Measurements from ENCODE around the gene ACBD3. TPM values are rescaled to one million over a fixed set of nuclear protein-coding genes. Genes with fewer than 3 reads are reported as not detected.

The ACBD3 gene
- total and polyA plus RNA-seq, 10 of the 15 experiments (the other 5 are each of a cell fraction or from before 2014, with no cell fraction given) = 7.5 to 27.9 (median 20.3) TPM

DNA sequence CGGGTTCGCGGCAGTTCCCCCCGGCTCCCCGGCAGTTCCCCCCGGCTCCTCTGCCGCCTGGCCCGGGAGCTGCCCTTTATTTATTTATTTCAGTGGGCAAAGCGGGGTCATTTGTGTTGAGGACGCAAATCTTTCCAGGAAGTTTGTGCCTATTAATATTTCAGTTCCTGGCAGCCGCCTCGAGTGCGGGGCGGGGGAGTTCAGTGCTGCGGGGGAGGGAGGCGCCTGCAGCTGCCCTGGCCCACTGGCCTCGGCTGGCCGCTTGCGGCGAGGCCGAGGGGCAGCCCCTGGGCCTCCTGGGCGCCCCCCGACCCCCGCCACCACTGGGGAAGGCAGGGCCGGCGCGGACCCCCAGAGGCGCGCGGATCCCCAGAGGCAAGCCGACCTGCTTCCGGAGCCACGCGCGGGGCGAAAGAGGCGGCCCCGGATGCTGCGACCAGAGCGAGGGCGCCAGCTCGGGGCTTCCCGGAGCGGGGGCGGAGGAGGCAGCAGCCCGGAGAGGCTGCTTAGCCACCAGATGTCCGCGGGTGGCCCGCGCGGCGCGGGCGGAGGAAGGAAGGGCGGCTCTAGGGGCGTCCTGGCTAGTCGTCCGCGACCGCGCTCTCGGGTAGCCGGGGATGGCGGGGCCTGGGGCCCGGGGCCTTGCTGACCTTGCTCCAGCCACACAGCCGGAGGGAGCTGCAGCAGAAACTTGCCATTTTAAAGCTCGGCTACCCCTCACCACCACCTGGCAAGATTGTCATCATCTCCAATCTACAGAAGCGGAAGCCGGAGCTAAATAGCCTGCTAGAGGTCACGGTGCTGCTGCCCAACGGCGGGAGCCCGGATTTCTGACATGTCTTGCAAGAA is 76.1 kb downstream of the ACBD3 start:
- peaks cover 23% of the 10 kb centered on the region for H3K4me1 ChIP-seq (ENCODE audit: control insufficient read depth, insufficient read depth, low read length)
- H3K36me3 ChIP-seq (ENCODE audit: control insufficient read depth in 2 of 2, insufficient read depth in 2 of 2, low read length in 1 of 2) = no peaks in the 10 kb centered on the region
- peak; percentile 52 for FAIRE-seq
- no peaks in the 10 kb centered on the region for H4K20me1 ChIP-seq (ENCODE audit: control insufficient read depth, insufficient read depth)
- BruUV-seq (replicated peaks) = no TSS peak
- under 1% methylated on average over 69 of the region's 73 CpGs for WGBS (ENCODE audit: insufficient coverage, insufficient replicate concordance, low lambda C conversion rate, missing lambda C conversion rate)
- RAD21 ChIA-PET (ENCODE audit: unreplicated experiment) = interaction anchor here (0.8 to 6.3 kb wide), 15 partner anchors 9 to 132 kb away, joined by 3 to 56 read pairs (median 6); partner anchors contain the start of genes H3-3A and SDE2
- H3K4me2 ChIP-seq (ENCODE audit: control insufficient read depth, insufficient read depth) = peak overlapping the region; percentile 89
- intact Hi-C loops (cut with micrococcal nuclease; ENCODE audit: unreplicated experiment) = loop anchor here (2.0 to 10.0 kb wide), 3 partner anchors 46 to 643 kb away; partner anchors contain the start of gene SRP9
- H3K27ac ChIP-seq (ENCODE audit: control insufficient read depth, insufficient read depth) = peak overlapping the region; percentile 92
- peak; percentile 41 for DNase-seq (ENCODE audit: low read depth, low spot score)
- peak overlapping the region; percentile 77 for H3K4me3 ChIP-seq
- POLR2A ChIA-PET = interaction anchor here (0.6 to 6.0 kb wide), 13 partner anchors 9 to 621 kb away, joined by 3 to 37 read pairs (median 6); partner anchors contain the start of genes H3-3A and SDE2
- peak overlapping the region; percentile 91 for H3K9ac ChIP-seq (ENCODE audit: control insufficient read depth, insufficient read depth, low read length)
- ATAC-seq = peak; percentile 93
- H3K27me3 ChIP-seq (replicated peaks in 1 of 2; ENCODE audit: control insufficient read depth in 2 of 2, insufficient read depth in 2 of 2, low read length in 1 of 2) = no peaks in the 10 kb centered on the region
- CTCF ChIA-PET = interaction anchor here (0.5 to 6.5 kb wide), 13 partner anchors 9 to 223 kb away, joined by 3 to 96 read pairs (median 7); partner anchors contain the start of gene SDE2
- SMC1A ChIA-PET (ENCODE audit: uncharacterized antibody, unreplicated experiment) = interaction anchor here (0.6 to 4.6 kb wide), 13 partner anchors 9 to 120 kb away, joined by 3 to 39 read pairs (median 5); partner anchors contain the start of gene SDE2
- H2AFZ ChIP-seq (ENCODE audit: control insufficient read depth, low read depth, low read length) = peak overlapping the region; percentile 71
- H3K9me3 ChIP-seq (replicated peaks; ENCODE audit: control insufficient read depth, insufficient read depth, low read length) = no peaks in the 10 kb centered on the region
- no peaks in the 10 kb centered on the region for H3K79me2 ChIP-seq (ENCODE audit: control insufficient read depth, insufficient read depth, low read length)
- in situ Hi-C loops (cut with MboI) = no loop called here
- peak; percentile 65 for TF ChIP-seq MEF2B (IDR thresholded peaks at IDR 0.05; ENCODE audit: partially characterized antibody, poor library complexity, severe bottlenecking)
- peak; percentile 75; the same call in 1 of the 2 replicates for TF ChIP-seq ZNF687 (IDR thresholded peaks at IDR 0.05)
- TF ChIP-seq, protein P1, sequence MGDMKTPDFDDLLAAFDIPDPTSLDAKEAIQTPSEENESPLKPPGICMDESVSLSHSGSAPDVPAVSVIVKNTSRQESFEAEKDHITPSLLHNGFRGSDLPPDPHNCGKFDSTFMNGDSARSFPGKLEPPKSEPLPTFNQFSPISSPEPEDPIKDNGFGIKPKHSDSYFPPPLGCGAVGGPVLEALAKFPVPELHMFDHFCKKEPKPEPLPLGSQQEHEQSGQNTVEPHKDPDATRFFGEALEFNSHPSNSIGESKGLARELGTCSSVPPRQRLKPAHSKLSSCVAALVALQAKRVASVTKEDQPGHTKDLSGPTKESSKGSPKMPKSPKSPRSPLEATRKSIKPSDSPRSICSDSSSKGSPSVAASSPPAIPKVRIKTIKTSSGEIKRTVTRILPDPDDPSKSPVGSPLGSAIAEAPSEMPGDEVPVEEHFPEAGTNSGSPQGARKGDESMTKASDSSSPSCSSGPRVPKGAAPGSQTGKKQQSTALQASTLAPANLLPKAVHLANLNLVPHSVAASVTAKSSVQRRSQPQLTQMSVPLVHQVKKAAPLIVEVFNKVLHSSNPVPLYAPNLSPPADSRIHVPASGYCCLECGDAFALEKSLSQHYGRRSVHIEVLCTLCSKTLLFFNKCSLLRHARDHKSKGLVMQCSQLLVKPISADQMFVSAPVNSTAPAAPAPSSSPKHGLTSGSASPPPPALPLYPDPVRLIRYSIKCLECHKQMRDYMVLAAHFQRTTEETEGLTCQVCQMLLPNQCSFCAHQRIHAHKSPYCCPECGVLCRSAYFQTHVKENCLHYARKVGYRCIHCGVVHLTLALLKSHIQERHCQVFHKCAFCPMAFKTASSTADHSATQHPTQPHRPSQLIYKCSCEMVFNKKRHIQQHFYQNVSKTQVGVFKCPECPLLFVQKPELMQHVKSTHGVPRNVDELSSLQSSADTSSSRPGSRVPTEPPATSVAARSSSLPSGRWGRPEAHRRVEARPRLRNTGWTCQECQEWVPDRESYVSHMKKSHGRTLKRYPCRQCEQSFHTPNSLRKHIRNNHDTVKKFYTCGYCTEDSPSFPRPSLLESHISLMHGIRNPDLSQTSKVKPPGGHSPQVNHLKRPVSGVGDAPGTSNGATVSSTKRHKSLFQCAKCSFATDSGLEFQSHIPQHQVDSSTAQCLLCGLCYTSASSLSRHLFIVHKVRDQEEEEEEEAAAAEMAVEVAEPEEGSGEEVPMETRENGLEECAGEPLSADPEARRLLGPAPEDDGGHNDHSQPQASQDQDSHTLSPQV (IDR thresholded peaks at IDR 0.05) = 0 out of 2 replicates have a peak, but pooled peaks have one; percentile 30
- TF ChIP-seq NRF1 (conservative IDR thresholded peaks at IDR 0.05; ENCODE audit: low read depth, low read length) = no peak
- TF ChIP-seq HCFC1 (IDR thresholded peaks at IDR 0.05; ENCODE audit: low read length) = no peak; the same call in 1 of the 2 replicates
- peak; percentile 95 for TF ChIP-seq LARP7 (IDR thresholded peaks at IDR 0.05)
- peak; percentile 71; the same call in 2 of the 3 replicates for TF ChIP-seq POU2F2 (IDR thresholded peaks at IDR 0.05; ENCODE audit: borderline replicate concordance, low read depth, low read length)
- peak; percentile 71 for TF ChIP-seq MEF2A (IDR thresholded peaks at IDR 0.05; ENCODE audit: insufficient read depth, low read depth, low read length)
- TF ChIP-seq CBX5 (IDR thresholded peaks at IDR 0.05; ENCODE audit: low read depth) = peak; percentile 53; the same call in 1 of the 2 replicates
- TF ChIP-seq SMARCA5 (IDR thresholded peaks at IDR 0.05) = no peak; the same call in 1 of the 2 replicates
- peak; percentile 74 for TF ChIP-seq YY1 (IDR thresholded peaks at IDR 0.05; ENCODE audit: low read depth, low read length)
- peak; percentile 18; the same call in 1 of the 2 replicates for TF ChIP-seq ESRRA (IDR thresholded peaks at IDR 0.05; ENCODE audit: low read length)
- no peak for TF ChIP-seq ELK1 (IDR thresholded peaks at IDR 0.05; ENCODE audit: low read depth, low read length)

All from GM12878 (cell line).